SIG-M5 treated with dmso at 0.1 percent for 504 hours (cell line): ENCODE measurements around the gene DENND10.
"Not testable (repeated sequence)": the region's sequence is repeated elsewhere in the genome, so short reads cannot be mapped to it uniquely, and the experiment has no call there.

Experiments used
- DNase-seq: peaks from one replicate; lab custom pipeline; 2025; ENCODE audit not compliant: unreplicated experiment; lab: John Stamatoyannopoulos, UW

DENND10 gene

DNA sequence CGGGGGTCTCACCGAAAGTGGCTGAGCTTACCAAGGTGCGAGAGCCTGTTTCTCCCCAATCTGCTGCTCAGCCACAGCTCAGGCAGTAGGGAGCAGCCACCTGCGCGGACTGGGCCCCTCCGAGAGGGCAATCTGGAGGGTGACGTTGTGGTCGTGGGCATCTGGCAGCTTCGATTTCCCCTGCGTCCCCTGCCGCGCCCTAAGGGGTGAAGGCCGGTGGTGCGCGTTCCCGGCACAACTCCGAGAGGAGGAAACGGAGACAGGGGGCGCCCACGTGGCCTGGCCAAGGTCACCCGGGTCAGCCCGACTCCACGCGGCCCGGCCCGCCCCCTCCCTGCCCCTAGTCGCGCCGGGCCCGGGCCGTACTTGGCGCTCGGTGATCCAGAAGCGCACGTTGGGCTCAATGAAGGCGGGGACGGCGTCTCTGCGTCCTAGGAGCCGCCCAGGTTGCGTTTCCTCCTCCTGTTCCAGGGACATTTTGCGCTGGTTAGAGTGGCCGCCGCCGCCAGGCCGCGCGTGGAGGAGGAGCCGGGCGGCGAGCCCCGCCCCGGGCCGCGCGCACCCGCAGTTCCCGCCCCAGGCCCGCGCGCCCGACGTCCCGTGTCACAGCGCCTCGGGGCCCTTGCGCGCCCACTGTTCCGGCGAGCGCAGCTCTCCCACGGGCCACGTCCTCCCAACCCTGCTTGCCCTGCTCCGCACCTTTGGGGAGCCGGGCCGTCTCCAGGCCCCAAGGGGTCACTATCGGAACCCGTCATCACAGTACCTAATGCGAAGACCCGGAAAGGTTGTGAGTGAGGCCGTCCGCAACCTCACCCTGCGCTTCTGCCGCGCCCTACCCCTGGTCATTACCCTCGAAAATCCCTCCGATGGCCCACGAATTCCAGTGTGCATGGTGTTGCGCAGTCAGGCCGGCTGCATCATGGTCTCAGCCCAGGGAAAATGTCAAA, 61.5 kb downstream of the DENND10 start, which contains the start of gene SFXN4:
TSS of gene SFXN4 (minus strand) at position 544 of the 947 bp plus-strand sequence. CDS start at position 477, 67 bp downstream.
- DNase-seq: peak; percentile 72

DNA sequence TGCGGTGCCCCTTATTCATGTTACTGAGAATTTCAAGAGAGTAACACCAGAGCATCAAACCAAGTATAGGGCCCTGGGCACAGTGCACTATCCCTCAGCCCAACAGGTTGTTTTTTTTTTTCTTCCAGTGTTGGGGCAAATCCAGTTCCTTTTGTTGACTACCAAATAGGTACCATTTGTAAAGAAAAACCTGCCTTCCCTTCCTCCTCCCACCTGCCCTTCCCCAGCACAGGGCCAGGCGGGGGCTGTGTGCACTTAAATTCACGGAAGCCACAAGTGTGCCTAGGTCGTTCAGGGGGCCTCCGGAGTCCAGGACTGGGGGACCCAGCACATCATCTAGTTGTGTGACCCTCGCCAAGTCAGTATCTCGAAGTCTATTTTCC, 62.2 kb downstream of the DENND10 start:
- no peak for DNase-seq

DNA sequence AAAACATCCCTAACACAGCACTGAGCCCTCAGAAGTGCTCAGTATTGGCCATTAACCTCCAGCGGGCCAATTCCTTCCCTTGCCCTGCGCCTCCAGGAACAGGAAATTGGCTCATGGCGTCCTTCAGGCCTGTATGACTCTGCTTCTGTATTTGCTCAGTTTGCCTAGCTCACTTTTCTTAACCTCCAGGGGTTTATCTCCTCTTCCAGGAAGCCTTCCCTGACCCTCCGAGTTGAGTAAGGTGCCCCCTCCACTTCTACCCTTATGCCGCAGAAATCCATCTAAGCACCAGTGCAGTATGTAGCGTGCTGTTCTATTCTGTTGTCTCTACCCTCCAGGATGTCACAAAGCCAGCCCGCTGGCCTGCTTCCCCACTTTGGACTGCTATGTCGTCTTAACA, 62.7 kb downstream of the DENND10 start:
- peak; percentile 22 for DNase-seq

DNA sequence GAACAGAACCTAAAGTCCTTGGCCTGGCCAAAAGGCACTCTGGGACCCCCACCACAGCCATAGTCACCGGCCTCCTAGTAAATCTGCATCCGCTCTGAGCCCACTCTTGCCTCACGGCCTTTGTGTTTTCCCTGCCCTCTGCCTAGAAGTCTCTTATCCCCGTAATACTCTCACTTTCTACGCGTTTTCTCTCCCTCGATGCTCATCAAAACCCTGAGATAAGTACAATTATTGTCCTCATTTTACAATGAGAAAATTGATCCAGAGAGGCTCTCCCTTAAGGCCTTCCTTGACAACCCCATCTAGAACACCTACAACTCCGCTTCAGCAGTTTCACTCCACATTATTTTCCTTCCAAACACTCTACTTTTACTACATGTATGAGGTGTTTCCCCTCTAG, 63.1 kb downstream of the DENND10 start:
- no peak for DNase-seq

DNA sequence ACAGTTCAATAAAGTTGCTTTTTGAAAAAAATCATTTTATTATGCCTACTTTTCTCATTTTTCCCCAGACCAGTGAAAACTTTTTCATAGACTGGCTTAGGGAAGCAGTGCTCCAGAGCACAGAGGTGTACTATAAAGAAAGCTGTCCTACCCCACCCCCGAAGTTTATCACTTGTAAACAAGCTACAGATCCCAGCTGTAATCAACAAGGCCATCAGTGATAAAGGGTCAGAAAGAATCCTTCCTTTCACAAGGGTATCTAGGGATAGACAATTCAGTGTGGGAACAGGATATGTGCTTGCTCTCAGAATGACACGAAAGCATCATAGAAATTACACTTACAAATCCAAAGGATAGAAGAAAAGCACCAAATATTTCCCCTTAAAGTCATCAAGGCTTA, 70.2 kb downstream of the DENND10 start:
- DNase-seq: no peak

DNA sequence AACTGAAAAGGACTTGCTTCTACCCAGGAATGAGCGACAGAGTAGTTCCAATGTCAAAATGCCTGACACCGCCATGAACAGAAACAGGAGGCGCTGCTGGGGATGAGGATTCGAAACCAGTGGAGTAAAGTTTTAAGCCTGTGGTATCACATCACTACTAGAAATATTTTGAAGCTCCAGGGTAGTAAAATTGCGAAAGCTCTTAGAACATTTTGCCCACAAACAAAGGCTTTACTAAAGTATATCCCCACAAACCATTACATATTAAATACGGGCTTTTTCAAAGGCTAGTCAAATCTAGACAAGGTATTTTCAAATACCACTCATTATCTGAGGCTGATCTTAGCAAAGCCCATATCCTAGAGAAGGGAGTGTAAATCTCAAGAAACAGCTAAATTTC, 72.3 kb downstream of the DENND10 start:
- DNase-seq: peak; percentile 86

DNA sequence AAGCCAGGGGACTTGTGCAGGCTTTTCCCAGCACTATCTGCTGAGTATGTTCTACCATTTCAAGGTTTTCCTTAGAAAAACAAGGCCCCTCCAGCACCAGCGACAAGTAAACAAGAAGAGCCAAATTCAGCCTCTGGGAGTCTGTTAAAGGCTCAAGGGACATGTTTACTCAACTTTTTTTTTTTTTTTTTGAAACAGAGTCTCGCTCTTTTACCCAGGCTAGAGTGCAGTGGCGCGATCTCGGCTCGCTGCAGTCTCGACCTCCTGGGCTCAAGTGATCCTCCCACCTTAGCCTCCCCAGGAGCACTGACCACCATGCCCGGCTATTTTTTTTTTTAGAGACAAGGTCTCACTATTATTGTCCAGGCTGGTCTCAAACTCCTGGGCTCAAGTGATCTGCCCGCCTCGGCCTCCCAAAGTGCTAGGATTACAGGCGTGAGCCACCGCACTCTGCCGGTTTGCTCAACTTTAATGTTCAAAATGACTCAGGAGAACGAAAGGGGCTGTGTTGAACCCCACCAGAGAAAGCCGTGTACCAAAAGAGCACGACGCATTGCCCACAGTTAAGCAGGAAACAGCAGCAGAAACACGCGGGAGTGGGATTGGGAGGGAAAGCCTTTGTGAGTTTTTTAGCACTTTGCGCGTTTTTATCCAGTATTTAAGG, 73.9 kb downstream of the DENND10 start:
- no peak for DNase-seq

DNA sequence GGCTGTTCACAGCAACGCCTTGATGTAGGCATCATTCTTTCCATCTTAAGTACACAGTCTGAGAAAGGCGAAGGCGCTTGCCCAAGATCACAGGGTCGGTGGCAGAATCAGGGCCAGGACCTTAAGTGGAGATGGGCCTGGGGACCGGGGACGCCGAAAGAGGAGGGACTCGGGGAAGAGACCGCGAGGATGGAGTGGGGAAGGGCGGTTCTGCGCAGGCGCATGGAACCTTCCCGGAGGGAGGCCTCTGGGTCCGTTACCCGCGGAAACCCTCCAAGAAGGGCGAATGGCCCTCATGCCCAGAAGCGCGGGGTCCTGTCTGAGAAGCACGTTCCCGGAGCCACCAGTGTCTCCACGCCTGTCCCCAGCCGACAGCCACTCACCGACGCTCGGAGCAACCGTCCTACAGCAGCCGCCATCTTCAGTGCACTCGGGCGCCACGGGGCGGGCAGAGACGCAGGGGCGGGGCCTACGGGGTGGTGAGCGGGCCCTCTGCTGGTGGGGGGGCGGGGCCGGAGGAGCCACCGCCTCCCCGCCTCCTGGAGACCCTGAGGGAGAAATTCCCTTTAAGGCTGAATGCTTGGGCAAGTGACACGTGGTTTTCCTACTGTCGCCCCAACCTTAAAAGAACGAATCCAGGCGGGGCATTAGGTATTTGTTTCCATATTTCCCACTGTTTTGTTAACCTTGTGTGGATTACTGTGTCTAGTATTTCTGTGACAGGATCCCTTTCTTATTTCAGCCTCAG, 74.6 kb downstream of the DENND10 start, which contains the start of gene PRDX3:
TSS of gene PRDX3 (minus strand) at position 441 of the 748 bp plus-strand sequence. CDS start at position 419, 22 bp downstream.
- peak; percentile 84 for DNase-seq

DNA sequence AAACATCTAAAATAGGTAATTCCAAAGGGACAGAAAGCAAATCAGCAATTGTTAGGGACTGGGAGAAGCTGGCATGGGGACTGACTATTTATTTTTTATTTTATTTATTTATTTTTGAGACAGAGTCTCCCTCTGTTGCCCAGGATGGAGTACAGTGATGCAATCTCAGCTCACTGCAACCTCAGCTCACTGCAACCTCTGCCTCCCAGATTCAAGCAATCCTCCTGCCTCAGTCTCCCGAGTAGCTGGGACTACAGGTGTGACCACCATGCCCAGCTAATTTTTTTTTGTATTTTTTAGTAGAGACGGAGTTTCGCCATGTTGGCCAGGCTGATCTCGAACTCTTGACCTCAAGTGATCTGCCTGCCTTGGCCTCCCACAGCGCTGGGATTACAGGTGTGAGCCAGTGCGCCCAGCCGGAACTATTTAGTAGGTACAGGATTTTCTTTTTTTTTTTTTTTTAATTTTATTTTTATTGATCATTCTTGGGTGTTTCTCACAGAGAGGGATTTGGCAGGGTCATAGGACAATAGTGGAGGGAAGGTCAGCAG, 77.0 kb downstream of the DENND10 start:
- not testable (repeated sequence) for DNase-seq

DNA sequence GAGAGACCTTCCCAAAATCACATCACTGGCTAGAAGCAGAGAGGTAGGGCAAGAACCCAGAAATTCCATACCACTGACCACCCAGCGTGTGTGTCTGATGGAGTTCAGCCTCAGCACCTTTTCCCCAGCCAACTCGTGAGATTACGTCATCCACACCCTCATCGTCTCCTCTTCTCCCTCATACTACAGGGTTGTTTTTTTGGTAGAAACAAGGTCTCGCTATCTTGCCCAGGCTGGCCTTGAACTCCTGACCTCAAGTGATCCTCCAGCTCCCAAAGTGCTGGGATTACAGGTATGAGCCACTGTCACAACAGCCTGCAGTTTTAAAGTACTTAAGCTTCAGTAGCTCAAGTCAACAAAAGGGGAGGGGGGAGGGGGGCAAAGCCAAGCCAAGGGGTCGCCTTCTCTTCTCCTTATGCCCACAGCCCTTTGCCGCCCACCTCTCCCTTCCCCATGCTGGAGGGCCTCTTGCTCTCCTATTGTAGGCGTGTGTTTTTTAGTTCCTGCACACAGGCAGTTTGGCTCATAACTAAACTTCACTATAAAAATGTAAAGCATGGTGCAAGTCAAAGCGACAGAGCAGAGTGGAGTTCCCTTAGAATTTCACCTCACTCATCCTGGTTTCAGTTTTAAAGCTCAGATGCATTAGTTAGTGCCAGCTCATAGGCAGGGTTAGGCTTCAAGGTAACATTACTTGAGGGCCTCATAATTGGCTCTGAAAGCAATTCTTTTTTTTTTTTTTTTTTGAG, 79.9 kb downstream of the DENND10 start:
- no peak for DNase-seq
